ENCODE results near the gene HCN4. TPM values are rescaled to one million over a fixed set of nuclear protein-coding genes. Genes with fewer than 3 reads are reported as not detected.

HCN4 gene
- total RNA-seq, 3 donors from 2014 or later = 0.14 to 0.23 (median 0.19) TPM

DNA sequence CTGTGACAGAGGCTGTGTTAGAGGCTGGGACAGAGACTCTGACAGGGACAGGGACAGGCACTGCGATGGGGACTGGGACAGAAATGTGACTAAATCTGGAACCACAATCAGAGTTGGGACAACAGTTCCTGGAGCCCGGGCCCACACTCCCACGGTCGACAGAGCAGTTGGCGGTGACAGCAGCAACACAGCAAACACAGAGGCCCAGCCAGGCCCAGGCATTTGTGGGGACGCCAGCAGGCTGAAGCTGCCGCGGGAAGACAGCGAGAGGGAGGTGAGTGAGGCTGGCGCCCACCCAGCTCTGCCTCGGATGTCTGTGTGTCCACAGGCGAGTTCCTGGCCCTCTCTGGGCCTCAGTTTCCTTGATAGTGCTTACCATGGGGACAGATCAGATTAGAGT lies 9.3 kb upstream of the HCN4 start:
- intact Hi-C loops (cut with DNase I, micrococcal nuclease) = no loop called here
- ATAC-seq (no peak), DNase-seq (no peak)
- H3K4me3 ChIP-seq = no peak overlapping the region
- H3K4me1 ChIP-seq (ENCODE audit: low read depth) = no peaks in the 10 kb centered on the region
- peaks cover 5% of the 10 kb centered on the region for H3K9me3 ChIP-seq
- no peaks in the 10 kb centered on the region for H3K36me3 ChIP-seq (ENCODE audit: low read depth)
- TF ChIP-seq, protein P1, sequence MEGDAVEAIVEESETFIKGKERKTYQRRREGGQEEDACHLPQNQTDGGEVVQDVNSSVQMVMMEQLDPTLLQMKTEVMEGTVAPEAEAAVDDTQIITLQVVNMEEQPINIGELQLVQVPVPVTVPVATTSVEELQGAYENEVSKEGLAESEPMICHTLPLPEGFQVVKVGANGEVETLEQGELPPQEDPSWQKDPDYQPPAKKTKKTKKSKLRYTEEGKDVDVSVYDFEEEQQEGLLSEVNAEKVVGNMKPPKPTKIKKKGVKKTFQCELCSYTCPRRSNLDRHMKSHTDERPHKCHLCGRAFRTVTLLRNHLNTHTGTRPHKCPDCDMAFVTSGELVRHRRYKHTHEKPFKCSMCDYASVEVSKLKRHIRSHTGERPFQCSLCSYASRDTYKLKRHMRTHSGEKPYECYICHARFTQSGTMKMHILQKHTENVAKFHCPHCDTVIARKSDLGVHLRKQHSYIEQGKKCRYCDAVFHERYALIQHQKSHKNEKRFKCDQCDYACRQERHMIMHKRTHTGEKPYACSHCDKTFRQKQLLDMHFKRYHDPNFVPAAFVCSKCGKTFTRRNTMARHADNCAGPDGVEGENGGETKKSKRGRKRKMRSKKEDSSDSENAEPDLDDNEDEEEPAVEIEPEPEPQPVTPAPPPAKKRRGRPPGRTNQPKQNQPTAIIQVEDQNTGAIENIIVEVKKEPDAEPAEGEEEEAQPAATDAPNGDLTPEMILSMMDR (IDR thresholded peaks at IDR 0.05) = no peak

DNA sequence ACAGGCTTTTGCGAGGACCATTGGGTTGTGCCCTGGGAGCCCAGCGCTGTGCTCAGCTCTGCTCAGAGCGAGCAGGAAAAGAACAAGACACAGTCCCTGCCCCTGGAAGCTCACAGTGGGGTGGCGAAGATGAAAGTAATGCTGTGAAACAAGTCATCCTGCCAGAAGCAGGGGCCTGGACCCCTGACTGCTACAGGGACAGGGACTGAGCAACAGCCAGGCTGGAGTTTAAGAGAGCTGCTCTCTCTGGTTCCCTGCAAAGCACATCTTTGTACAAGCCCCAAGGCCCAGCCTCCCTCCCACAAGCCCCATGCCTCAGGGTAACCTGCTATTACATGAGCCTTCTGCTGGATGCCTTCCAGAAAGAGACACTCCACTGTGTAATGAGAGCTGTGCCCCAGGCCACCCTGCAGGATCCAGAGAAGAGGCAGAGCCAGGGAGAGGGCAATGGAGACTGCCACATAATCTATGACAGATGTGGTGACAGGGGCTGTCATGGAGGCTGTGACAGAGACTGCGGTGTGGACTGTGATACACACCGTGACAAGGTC lies 7.1 kb upstream of the HCN4 start:
- no peaks in the 10 kb centered on the region for H3K4me1 ChIP-seq (ENCODE audit: low read depth)
- no peak for DNase-seq
- peaks cover 5% of the 10 kb centered on the region for H3K9me3 ChIP-seq
- no peak for ATAC-seq
- TF ChIP-seq, protein P1 (IDR thresholded peaks at IDR 0.05) = no peak
- intact Hi-C loops (cut with DNase I, micrococcal nuclease) = no loop called here
- H3K4me3 ChIP-seq = no peak overlapping the region
- H3K36me3 ChIP-seq (ENCODE audit: low read depth) = no peaks in the 10 kb centered on the region

DNA sequence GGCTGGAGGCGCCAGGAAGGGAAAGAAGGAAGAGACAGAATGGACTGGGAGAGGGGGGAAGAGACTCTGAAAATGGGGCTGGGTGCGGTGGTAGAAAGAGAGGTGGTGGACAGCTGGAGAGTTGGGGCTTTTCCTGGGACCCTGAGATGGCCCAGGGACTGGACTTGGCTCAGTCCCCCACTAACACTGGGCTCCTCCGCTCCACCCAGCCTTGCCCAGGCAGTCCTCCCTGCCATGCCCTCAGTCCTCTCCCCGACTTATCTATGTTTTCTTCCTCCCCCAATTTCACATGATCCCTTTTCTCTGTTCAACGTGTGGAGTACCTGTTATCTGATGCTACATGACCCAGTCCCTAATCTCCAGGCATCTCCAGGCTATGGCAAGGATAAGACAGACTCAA lies 6.3 kb upstream of the HCN4 start:
- intact Hi-C loops (cut with DNase I, micrococcal nuclease) = no loop called here
- no peak for ATAC-seq

DNA sequence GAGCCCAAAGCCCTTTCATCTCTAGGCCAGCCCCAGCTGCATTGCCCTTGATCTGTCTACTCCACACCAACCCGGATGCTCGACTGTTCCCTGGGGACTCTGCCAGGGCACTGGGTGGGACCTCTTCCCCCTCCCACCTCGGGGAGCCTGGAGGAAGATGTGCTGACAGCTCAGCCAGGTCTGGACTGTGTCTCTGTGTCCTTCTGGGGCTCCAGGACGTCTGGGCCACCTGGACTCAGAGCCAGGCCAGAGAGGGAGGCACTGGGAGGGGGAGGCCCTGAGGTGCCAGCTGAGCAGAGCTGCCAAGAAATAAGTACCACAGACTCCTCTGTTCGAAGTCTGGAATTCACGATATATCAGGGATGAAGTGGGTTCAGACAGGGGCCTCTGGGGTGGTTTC lies 5.8 kb upstream of the HCN4 start:
- H3K9me3 ChIP-seq = no peaks in the 10 kb centered on the region
- H3K4me3 ChIP-seq = no peak overlapping the region
- no peaks in the 10 kb centered on the region for H3K4me1 ChIP-seq (ENCODE audit: low read depth)
- no peaks in the 10 kb centered on the region for H3K36me3 ChIP-seq (ENCODE audit: low read depth)
- intact Hi-C loops (cut with DNase I, micrococcal nuclease) = no loop called here
- ATAC-seq = no peak
- TF ChIP-seq, protein P1 (IDR thresholded peaks at IDR 0.05) = no peak
- no peak for DNase-seq

More for the DNA sequence above, 6.3 kb upstream of the HCN4 start:
- DNase-seq = no peak
- no peaks in the 10 kb centered on the region for H3K9me3 ChIP-seq
- no peak overlapping the region for H3K4me3 ChIP-seq
- H3K4me1 ChIP-seq (ENCODE audit: low read depth) = no peaks in the 10 kb centered on the region
- TF ChIP-seq, protein P1 (IDR thresholded peaks at IDR 0.05) = no peak
- H3K36me3 ChIP-seq (ENCODE audit: low read depth) = no peaks in the 10 kb centered on the region

DNA sequence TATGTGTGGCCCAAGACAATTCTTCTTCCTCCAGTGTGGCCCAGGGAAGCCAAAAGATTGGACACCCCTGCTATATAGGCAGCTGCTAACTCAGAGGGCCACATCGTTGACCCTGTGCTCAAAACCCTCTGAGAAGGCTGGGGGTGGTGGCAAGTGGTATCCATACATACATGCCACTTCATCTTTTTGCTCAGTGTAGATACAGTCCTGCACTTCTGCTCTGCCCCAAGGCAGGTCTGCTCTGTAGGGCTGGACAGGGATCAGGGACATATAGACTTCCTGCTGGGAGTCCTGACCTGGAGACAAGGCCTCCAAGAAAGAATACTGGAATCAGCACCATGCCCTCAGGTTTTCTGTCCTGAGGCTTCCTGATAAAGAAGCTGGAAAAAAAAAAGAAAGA lies 4.5 kb upstream of the HCN4 start:
- peaks cover 8% of the 10 kb centered on the region for H3K4me1 ChIP-seq (ENCODE audit: low read depth)
- DNase-seq = no peak
- intact Hi-C loops (cut with DNase I, micrococcal nuclease) = no loop called here
- no peak for ATAC-seq
- H3K4me3 ChIP-seq = no peak overlapping the region
- H3K9me3 ChIP-seq = no peaks in the 10 kb centered on the region
- TF ChIP-seq, protein P1 (IDR thresholded peaks at IDR 0.05) = no peak
- no peaks in the 10 kb centered on the region for H3K36me3 ChIP-seq (ENCODE audit: low read depth)

DNA sequence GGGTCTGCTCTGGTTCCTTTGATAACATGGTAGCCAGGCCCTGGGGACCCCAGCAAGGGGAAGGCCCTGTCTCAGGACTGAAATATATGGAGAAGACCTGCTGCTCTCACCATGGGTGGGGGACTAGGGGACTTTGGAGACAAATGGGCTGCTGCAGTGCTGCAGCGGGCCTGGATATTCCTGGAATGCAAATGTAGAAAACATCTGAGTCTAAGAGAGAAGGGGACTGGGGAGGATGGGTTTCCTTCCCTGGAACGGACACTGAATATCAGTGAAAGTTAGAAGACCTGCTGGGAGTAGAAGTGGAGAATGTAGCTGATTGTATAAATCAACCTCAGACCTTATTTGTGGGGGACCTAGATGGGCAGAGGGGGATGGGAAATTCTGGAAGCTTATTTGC lies 3.1 kb upstream of the HCN4 start:
- DNase-seq (no peak), ATAC-seq (no peak)
- Histone ChIP-seq H3K4me1 (ENCODE audit: low read depth) (peaks cover 16% of the 10 kb centered on the region), H3K36me3 (ENCODE audit: low read depth) (no peaks in the 10 kb centered on the region), H3K4me3 (no peak overlapping the region), H3K9me3 (no peaks in the 10 kb centered on the region)
- TF ChIP-seq, protein P1 (IDR thresholded peaks at IDR 0.05) = no peak
- intact Hi-C loops (cut with DNase I, micrococcal nuclease) = no loop called here

All from mucosa of descending colon (tissue), 3 donors.